H1 (cell line): ENCODE measurements around the gene ORC3. TPM values are rescaled to one million over a fixed set of nuclear protein-coding genes. Genes with fewer than 3 reads are reported as not detected.

Source experiments
- CREB1 ChIP-seq: IDR thresholded peaks from 2 replicates; pipeline ENCODE4 v1.6.1; 2012; ENCODE audit warnings: inconsistent platforms
- GABPA ChIP-seq: IDR thresholded peaks from 2 replicates; pipeline ENCODE4 v1.6.1; 2011; ENCODE audit warnings: mild to moderate bottlenecking, low read length, moderate library complexity, borderline replicate concordance; ENCODE audit not compliant: insufficient read depth
- SAP30 ChIP-seq: fragments of 300-600 bp; sonication (generic); IDR thresholded peaks from 2 replicates; pipeline ENCODE4 v1.7.1; 2012; ENCODE audit warnings: low read length, moderate library complexity, mild to moderate bottlenecking, inconsistent platforms; ENCODE audit not compliant: insufficient read depth, insufficient replicate concordance
- TBP ChIP-seq: IDR thresholded peaks from 2 replicates; pipeline ENCODE4 v1.6.1; 2011; ENCODE audit warnings: low read depth, low read length, improper control_type of control experiment
- polyA plus RNA-seq, 7 experiments: library from polyadenylated mRNA; depleted of rRNA in 3 of 7; stranded (reverse) in 5 of 7; unstranded in 2 of 7; fragments of >200 nt in 5 of 7; fragments of 200-250 nt in 2 of 7; gene quantifications; 1 replicate in 5 of 7; 2 replicates in 1 of 7; 4 replicates in 1 of 7; pipeline versions ENCODE4 v1.2.1 to v1.2.3, GENCODE V29; 2011 to 2013; ENCODE audit warnings: missing spikeins in 2 of 7, mixed read lengths in 2 of 7
- total RNA-seq: library from RNA; stranded (reverse); fragmentation: NEBNext Ultra II Directional; extraction: Animal tissue kit (Norgen Biotek cat#: 25700); gene quantifications from 2 replicates; pipeline ENCODE4 v1.2.1, GENCODE V29; 2021
- TF ChIP-seq, protein P1 (sequence below): fragments of 300-600 bp; sonication (generic); IDR thresholded peaks from 2 replicates; pipeline ENCODE4 v1.7.1; 2012; ENCODE audit warnings: low read length, moderate library complexity, mild to moderate bottlenecking, inconsistent platforms; ENCODE audit not compliant: insufficient replicate concordance

ORC3 gene
- total and polyA plus RNA-seq, 2 of the 8 experiments (the other 6 are each of a cell fraction or from before 2014, with no cell fraction given): 35.9 to 60.9 TPM

DNA sequence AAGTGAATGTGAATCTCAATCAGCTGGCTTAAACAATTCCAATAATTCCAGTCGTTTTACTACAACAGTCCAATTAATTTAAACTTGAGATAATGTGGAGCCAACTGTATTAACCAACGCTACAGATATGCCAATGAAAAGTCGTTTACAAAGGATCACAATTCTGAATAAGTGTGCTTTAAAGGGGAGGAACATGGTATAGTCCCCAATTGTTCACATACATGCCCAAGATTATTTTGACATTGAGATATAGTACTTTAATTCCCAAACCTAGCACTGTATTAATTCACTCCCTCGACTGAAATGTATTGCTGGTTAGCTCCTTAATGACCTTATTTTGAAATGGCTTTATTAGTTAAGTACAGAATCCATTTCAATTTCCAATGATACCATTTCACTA, 109.6 kb downstream of the ORC3 start (continued):
- TF ChIP-seq, protein P1, sequence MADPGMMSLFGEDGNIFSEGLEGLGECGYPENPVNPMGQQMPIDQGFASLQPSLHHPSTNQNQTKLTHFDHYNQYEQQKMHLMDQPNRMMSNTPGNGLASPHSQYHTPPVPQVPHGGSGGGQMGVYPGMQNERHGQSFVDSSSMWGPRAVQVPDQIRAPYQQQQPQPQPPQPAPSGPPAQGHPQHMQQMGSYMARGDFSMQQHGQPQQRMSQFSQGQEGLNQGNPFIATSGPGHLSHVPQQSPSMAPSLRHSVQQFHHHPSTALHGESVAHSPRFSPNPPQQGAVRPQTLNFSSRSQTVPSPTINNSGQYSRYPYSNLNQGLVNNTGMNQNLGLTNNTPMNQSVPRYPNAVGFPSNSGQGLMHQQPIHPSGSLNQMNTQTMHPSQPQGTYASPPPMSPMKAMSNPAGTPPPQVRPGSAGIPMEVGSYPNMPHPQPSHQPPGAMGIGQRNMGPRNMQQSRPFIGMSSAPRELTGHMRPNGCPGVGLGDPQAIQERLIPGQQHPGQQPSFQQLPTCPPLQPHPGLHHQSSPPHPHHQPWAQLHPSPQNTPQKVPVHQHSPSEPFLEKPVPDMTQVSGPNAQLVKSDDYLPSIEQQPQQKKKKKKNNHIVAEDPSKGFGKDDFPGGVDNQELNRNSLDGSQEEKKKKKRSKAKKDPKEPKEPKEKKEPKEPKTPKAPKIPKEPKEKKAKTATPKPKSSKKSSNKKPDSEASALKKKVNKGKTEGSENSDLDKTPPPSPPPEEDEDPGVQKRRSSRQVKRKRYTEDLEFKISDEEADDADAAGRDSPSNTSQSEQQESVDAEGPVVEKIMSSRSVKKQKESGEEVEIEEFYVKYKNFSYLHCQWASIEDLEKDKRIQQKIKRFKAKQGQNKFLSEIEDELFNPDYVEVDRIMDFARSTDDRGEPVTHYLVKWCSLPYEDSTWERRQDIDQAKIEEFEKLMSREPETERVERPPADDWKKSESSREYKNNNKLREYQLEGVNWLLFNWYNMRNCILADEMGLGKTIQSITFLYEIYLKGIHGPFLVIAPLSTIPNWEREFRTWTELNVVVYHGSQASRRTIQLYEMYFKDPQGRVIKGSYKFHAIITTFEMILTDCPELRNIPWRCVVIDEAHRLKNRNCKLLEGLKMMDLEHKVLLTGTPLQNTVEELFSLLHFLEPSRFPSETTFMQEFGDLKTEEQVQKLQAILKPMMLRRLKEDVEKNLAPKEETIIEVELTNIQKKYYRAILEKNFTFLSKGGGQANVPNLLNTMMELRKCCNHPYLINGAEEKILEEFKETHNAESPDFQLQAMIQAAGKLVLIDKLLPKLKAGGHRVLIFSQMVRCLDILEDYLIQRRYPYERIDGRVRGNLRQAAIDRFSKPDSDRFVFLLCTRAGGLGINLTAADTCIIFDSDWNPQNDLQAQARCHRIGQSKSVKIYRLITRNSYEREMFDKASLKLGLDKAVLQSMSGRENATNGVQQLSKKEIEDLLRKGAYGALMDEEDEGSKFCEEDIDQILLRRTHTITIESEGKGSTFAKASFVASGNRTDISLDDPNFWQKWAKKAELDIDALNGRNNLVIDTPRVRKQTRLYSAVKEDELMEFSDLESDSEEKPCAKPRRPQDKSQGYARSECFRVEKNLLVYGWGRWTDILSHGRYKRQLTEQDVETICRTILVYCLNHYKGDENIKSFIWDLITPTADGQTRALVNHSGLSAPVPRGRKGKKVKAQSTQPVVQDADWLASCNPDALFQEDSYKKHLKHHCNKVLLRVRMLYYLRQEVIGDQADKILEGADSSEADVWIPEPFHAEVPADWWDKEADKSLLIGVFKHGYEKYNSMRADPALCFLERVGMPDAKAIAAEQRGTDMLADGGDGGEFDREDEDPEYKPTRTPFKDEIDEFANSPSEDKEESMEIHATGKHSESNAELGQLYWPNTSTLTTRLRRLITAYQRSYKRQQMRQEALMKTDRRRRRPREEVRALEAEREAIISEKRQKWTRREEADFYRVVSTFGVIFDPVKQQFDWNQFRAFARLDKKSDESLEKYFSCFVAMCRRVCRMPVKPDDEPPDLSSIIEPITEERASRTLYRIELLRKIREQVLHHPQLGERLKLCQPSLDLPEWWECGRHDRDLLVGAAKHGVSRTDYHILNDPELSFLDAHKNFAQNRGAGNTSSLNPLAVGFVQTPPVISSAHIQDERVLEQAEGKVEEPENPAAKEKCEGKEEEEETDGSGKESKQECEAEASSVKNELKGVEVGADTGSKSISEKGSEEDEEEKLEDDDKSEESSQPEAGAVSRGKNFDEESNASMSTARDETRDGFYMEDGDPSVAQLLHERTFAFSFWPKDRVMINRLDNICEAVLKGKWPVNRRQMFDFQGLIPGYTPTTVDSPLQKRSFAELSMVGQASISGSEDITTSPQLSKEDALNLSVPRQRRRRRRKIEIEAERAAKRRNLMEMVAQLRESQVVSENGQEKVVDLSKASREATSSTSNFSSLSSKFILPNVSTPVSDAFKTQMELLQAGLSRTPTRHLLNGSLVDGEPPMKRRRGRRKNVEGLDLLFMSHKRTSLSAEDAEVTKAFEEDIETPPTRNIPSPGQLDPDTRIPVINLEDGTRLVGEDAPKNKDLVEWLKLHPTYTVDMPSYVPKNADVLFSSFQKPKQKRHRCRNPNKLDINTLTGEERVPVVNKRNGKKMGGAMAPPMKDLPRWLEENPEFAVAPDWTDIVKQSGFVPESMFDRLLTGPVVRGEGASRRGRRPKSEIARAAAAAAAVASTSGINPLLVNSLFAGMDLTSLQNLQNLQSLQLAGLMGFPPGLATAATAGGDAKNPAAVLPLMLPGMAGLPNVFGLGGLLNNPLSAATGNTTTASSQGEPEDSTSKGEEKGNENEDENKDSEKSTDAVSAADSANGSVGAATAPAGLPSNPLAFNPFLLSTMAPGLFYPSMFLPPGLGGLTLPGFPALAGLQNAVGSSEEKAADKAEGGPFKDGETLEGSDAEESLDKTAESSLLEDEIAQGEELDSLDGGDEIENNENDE: no peak
- TF ChIP-seq SAP30 (no peak), TBP (no peak), GABPA (no peak), CREB1 (no peak)
